ENCODE measurements around the gene GPR21.

GRCh38 chr9:123028136-123028535 lies 5.3 kb upstream of the GPR21 start:
- TF ChIP-seq CTCF (IDR thresholded peaks at IDR 0.05), result no peak
- TF ChIP-seq POLR2A (IDR thresholded peaks at IDR 0.05), result no peak

All from heart left ventricle (tissue), 13 donors.